Measurements from ENCODE around the gene IMPG2. TPM values are rescaled to one million over a fixed set of nuclear protein-coding genes. Genes with fewer than 3 reads are reported as not detected.

IMPG2 gene
- total RNA-seq, 2 donors from 2014 or later = 0.45 to 0.47 TPM

GRCh38 chr3:101249522-101249921 lies 70.9 kb downstream of the IMPG2 start:
- Mint-ChIP-seq H3K36me3 (ENCODE audit: low read depth) (peaks cover 4% of the 10 kb centered on the region), H3K27me3 (no peaks in the 10 kb centered on the region), H3K4me1 (peaks cover 2% of the 10 kb centered on the region), H3K4me3 (no peak overlapping the region), H3K27ac (no peak overlapping the region)
- H3K9me3 ChIP-seq (ENCODE audit: control insufficient read depth, low read length, poor library complexity, severe bottlenecking) = no peaks in the 10 kb centered on the region
- no peak for ATAC-seq
- DNase-seq = no peak

- H3K27me3 Mint-ChIP-seq = no peaks in the 10 kb centered on the region
- H3K9me3 ChIP-seq (ENCODE audit: control insufficient read depth, low read length, poor library complexity, severe bottlenecking) = no peaks in the 10 kb centered on the region
- peaks cover 2% of the 10 kb centered on the region for H3K36me3 Mint-ChIP-seq (ENCODE audit: low read depth)
- H3K27ac Mint-ChIP-seq = no peak overlapping the region
- DNase-seq (no peak), ATAC-seq (no peak)
- H3K4me1 Mint-ChIP-seq = peaks cover 2% of the 10 kb centered on the region
- no peak overlapping the region for H3K4me3 Mint-ChIP-seq
Measured at GRCh38 chr3:101248736-101249135, 71.6 kb downstream of the IMPG2 start.

- DNase-seq (no peak), ATAC-seq (no peak)
- H3K27ac Mint-ChIP-seq = no peak overlapping the region
- H3K4me1 Mint-ChIP-seq = no peaks in the 10 kb centered on the region
- no peaks in the 10 kb centered on the region for H3K27me3 Mint-ChIP-seq
- H3K4me3 Mint-ChIP-seq = no peak overlapping the region
- H3K9me3 ChIP-seq (ENCODE audit: control insufficient read depth, low read length, poor library complexity, severe bottlenecking) = no peaks in the 10 kb centered on the region
- H3K36me3 Mint-ChIP-seq (ENCODE audit: low read depth) = peaks cover 7% of the 10 kb centered on the region
Measured at GRCh38 chr3:101244212-101244575, 76.2 kb downstream of the IMPG2 start.

GRCh38 chr3:101243285-101244211 lies 76.8 kb downstream of the IMPG2 start:
- Mint-ChIP-seq H3K4me3 (no peak overlapping the region), H3K27me3 (no peaks in the 10 kb centered on the region), H3K27ac (no peak overlapping the region), H3K36me3 (ENCODE audit: low read depth) (peaks cover 7% of the 10 kb centered on the region), H3K4me1 (no peaks in the 10 kb centered on the region)
- DNase-seq (no peak), ATAC-seq (no peak)
- H3K9me3 ChIP-seq (ENCODE audit: control insufficient read depth, low read length, poor library complexity, severe bottlenecking) = no peaks in the 10 kb centered on the region

- no peaks in the 10 kb centered on the region for H3K4me1 Mint-ChIP-seq
- DNase-seq (no peak), ATAC-seq (no peak)
- no peaks in the 10 kb centered on the region for H3K9me3 ChIP-seq (ENCODE audit: control insufficient read depth, low read length, poor library complexity, severe bottlenecking)
- peaks cover 7% of the 10 kb centered on the region for H3K36me3 Mint-ChIP-seq (ENCODE audit: low read depth)
- H3K4me3 Mint-ChIP-seq = no peak overlapping the region
- no peak overlapping the region for H3K27ac Mint-ChIP-seq
- H3K27me3 Mint-ChIP-seq = no peaks in the 10 kb centered on the region
Measured at GRCh38 chr3:101240719-101241399, 79.5 kb downstream of the IMPG2 start.

- no peaks in the 10 kb centered on the region for H3K36me3 Mint-ChIP-seq (ENCODE audit: low read depth)
- no peak overlapping the region for H3K4me3 Mint-ChIP-seq
- H3K9me3 ChIP-seq (ENCODE audit: control insufficient read depth, low read length, poor library complexity, severe bottlenecking) = no peaks in the 10 kb centered on the region
- H3K27me3 Mint-ChIP-seq = no peaks in the 10 kb centered on the region
- no peak for DNase-seq
- ATAC-seq = no peak
- no peak overlapping the region for H3K27ac Mint-ChIP-seq
- peaks cover 4% of the 10 kb centered on the region for H3K4me1 Mint-ChIP-seq
Measured at GRCh38 chr3:101235048-101235447, 85.3 kb downstream of the IMPG2 start.

GRCh38 chr3:101230618-101231017 lies 89.8 kb downstream of the IMPG2 start:
- Mint-ChIP-seq H3K4me3 (no peak overlapping the region), H3K27me3 (no peaks in the 10 kb centered on the region), H3K27ac (no peak overlapping the region), H3K4me1 (peaks cover 4% of the 10 kb centered on the region), H3K36me3 (ENCODE audit: low read depth) (no peaks in the 10 kb centered on the region)
- H3K9me3 ChIP-seq (ENCODE audit: control insufficient read depth, low read length, poor library complexity, severe bottlenecking) = no peaks in the 10 kb centered on the region
- DNase-seq = no peak
- ATAC-seq = no peak

GRCh38 chr3:101229681-101230080 lies 90.7 kb downstream of the IMPG2 start:
- no peak for DNase-seq
- no peaks in the 10 kb centered on the region for H3K36me3 Mint-ChIP-seq (ENCODE audit: low read depth)
- no peak overlapping the region for H3K4me3 Mint-ChIP-seq
- H3K27ac Mint-ChIP-seq = no peak overlapping the region
- H3K4me1 Mint-ChIP-seq = peaks cover 4% of the 10 kb centered on the region
- no peaks in the 10 kb centered on the region for H3K27me3 Mint-ChIP-seq
- ATAC-seq = no peak
- no peaks in the 10 kb centered on the region for H3K9me3 ChIP-seq (ENCODE audit: control insufficient read depth, low read length, poor library complexity, severe bottlenecking)

GRCh38 chr3:101228441-101228840 lies 91.9 kb downstream of the IMPG2 start:
- Mint-ChIP-seq H3K4me3 (no peak overlapping the region), H3K27ac (no peak overlapping the region), H3K36me3 (ENCODE audit: low read depth) (no peaks in the 10 kb centered on the region), H3K4me1 (peaks cover 4% of the 10 kb centered on the region), H3K27me3 (no peaks in the 10 kb centered on the region)
- ATAC-seq (no peak), DNase-seq (no peak)
- no peaks in the 10 kb centered on the region for H3K9me3 ChIP-seq (ENCODE audit: control insufficient read depth, low read length, poor library complexity, severe bottlenecking)

GRCh38 chr3:101224739-101225138 lies 95.6 kb downstream of the IMPG2 start:
- no peak for DNase-seq
- Mint-ChIP-seq H3K27ac (no peak overlapping the region), H3K4me3 (no peak overlapping the region), H3K27me3 (no peaks in the 10 kb centered on the region), H3K4me1 (no peaks in the 10 kb centered on the region), H3K36me3 (ENCODE audit: low read depth) (no peaks in the 10 kb centered on the region)
- no peaks in the 10 kb centered on the region for H3K9me3 ChIP-seq (ENCODE audit: control insufficient read depth, low read length, poor library complexity, severe bottlenecking)
- no peak for ATAC-seq

GRCh38 chr3:101223016-101223415 lies 97.4 kb downstream of the IMPG2 start:
- no peak overlapping the region for H3K27ac Mint-ChIP-seq
- ATAC-seq = no peak
- no peaks in the 10 kb centered on the region for H3K36me3 Mint-ChIP-seq (ENCODE audit: low read depth)
- H3K4me3 Mint-ChIP-seq = no peak overlapping the region
- H3K27me3 Mint-ChIP-seq = no peaks in the 10 kb centered on the region
- no peaks in the 10 kb centered on the region for H3K9me3 ChIP-seq (ENCODE audit: control insufficient read depth, low read length, poor library complexity, severe bottlenecking)
- DNase-seq = no peak
- no peaks in the 10 kb centered on the region for H3K4me1 Mint-ChIP-seq

GRCh38 chr3:101219842-101220560 lies 100.4 kb downstream of the IMPG2 start:
- Mint-ChIP-seq H3K4me3 (no peak overlapping the region), H3K4me1 (no peaks in the 10 kb centered on the region), H3K27ac (no peak overlapping the region), H3K27me3 (no peaks in the 10 kb centered on the region), H3K36me3 (ENCODE audit: low read depth) (no peaks in the 10 kb centered on the region)
- DNase-seq (no peak), ATAC-seq (no peak)
- no peaks in the 10 kb centered on the region for H3K9me3 ChIP-seq (ENCODE audit: control insufficient read depth, low read length, poor library complexity, severe bottlenecking)

GRCh38 chr3:101217472-101218245 lies 102.7 kb downstream of the IMPG2 start:
- no peak overlapping the region for H3K4me3 Mint-ChIP-seq
- no peaks in the 10 kb centered on the region for H3K36me3 Mint-ChIP-seq (ENCODE audit: low read depth)
- H3K9me3 ChIP-seq (ENCODE audit: control insufficient read depth, low read length, poor library complexity, severe bottlenecking) = no peaks in the 10 kb centered on the region
- no peaks in the 10 kb centered on the region for H3K27me3 Mint-ChIP-seq
- ATAC-seq = no peak
- H3K4me1 Mint-ChIP-seq = no peaks in the 10 kb centered on the region
- DNase-seq = no peak
- no peak overlapping the region for H3K27ac Mint-ChIP-seq
